ENCODE results near the gene ARL10. TPM values are rescaled to one million over a fixed set of nuclear protein-coding genes. Genes with fewer than 3 reads are reported as not detected.

ARL10 gene
- total RNA-seq, 1 experiment from 2014 or later, result 0.05 TPM

DNA sequence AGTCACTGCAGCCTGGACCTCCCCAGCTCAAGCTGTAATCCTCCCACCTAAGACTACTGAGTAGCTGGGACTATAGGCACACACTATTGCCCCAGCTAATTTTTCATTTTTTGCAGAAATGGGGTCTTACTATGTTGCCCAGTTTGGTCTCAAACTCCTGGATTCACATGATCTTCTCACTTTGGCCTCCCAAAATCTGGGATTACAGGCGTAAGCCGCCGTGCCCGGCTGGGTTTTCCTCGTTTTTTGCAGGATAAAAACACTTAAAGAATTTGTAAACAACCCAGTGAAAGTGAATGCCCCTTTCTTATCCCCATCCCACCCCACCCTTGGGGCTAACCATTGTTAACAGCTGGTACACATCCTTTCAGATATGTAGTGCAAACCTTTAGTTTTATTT, 43.3 kb downstream of the ARL10 start:
- Histone ChIP-seq H3K9me2 (ENCODE audit: insufficient read depth) (no peaks in the 10 kb centered on the region), H3K36me3 (ENCODE audit: control insufficient read depth in 1 of 2, insufficient read depth in 2 of 2, low read length in 2 of 2) (peaks cover 0 to 5% of the 10 kb centered on the region in 2 experiments; a peak in 3 of 4 replicates), H3K79me2 (ENCODE audit: insufficient read depth, low read length) (peaks cover 5% of the 10 kb centered on the region; the same call in 1 of the 2 replicates), H3K27ac (ENCODE audit: low read depth, low read length) (no peak overlapping the region), H4K20me1 (ENCODE audit: insufficient read depth) (no peaks in the 10 kb centered on the region), H3K9me3 (ENCODE audit: control insufficient read depth in 1 of 2, insufficient read depth in 1 of 2, low read depth in 1 of 2, low read length in 2 of 2) (no peaks in the 10 kb centered on the region), H3K4me2 (ENCODE audit: low read length) (no peak overlapping the region), H3K4me1 (ENCODE audit: control insufficient read depth in 1 of 2, insufficient read depth in 2 of 2, low read length in 2 of 2) (peaks cover 12 to 25% of the 10 kb centered on the region in 2 experiments; a peak in 3 of 4 replicates), H2AFZ (ENCODE audit: low read depth, low read length, poor library complexity, severe bottlenecking) (no peak overlapping the region), H3K9ac (ENCODE audit: low read length) (no peak overlapping the region), H3K27me3 (ENCODE audit: insufficient read depth, low read length) (no peaks in the 10 kb centered on the region), H3K4me3 (replicated peaks in 1 of 2; ENCODE audit: low read depth in 1 of 2, low read length in 2 of 2) (no peak overlapping the region)
- ChIA-PET CTCF (no interaction called here), RAD21 (ENCODE audit: low non-redundant PET in 1 of 2, low total read pairs in 2 of 2, uncharacterized antibody in 2 of 2, unreplicated experiment in 2 of 2) (interaction anchor here in 1 of 2 experiments (0.7 kb wide), 1 partner anchor 265 kb away, joined by 4 read pairs; no protein-coding TSS in a partner anchor), POLR2A (no interaction called here)
- TF ChIP-seq, protein P1, sequence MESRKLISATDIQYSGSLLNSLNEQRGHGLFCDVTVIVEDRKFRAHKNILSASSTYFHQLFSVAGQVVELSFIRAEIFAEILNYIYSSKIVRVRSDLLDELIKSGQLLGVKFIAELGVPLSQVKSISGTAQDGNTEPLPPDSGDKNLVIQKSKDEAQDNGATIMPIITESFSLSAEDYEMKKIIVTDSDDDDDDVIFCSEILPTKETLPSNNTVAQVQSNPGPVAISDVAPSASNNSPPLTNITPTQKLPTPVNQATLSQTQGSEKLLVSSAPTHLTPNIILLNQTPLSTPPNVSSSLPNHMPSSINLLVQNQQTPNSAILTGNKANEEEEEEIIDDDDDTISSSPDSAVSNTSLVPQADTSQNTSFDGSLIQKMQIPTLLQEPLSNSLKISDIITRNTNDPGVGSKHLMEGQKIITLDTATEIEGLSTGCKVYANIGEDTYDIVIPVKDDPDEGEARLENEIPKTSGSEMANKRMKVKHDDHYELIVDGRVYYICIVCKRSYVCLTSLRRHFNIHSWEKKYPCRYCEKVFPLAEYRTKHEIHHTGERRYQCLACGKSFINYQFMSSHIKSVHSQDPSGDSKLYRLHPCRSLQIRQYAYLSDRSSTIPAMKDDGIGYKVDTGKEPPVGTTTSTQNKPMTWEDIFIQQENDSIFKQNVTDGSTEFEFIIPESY (IDR thresholded peaks at IDR 0.05; ENCODE audit: extremely low read depth, insufficient replicate concordance, low read length), result no peak
- TF ChIP-seq, protein P2, sequence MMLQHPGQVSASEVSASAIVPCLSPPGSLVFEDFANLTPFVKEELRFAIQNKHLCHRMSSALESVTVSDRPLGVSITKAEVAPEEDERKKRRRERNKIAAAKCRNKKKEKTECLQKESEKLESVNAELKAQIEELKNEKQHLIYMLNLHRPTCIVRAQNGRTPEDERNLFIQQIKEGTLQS (IDR thresholded peaks at IDR 0.05), result no peak
- TF ChIP-seq, protein P3, sequence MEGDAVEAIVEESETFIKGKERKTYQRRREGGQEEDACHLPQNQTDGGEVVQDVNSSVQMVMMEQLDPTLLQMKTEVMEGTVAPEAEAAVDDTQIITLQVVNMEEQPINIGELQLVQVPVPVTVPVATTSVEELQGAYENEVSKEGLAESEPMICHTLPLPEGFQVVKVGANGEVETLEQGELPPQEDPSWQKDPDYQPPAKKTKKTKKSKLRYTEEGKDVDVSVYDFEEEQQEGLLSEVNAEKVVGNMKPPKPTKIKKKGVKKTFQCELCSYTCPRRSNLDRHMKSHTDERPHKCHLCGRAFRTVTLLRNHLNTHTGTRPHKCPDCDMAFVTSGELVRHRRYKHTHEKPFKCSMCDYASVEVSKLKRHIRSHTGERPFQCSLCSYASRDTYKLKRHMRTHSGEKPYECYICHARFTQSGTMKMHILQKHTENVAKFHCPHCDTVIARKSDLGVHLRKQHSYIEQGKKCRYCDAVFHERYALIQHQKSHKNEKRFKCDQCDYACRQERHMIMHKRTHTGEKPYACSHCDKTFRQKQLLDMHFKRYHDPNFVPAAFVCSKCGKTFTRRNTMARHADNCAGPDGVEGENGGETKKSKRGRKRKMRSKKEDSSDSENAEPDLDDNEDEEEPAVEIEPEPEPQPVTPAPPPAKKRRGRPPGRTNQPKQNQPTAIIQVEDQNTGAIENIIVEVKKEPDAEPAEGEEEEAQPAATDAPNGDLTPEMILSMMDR (IDR thresholded peaks at IDR 0.05 in 2 of 3, conservative IDR thresholded peaks at IDR 0.05 in 1 of 3; ENCODE audit: borderline replicate concordance in 1 of 3, insufficient read depth in 1 of 3, low read depth in 2 of 3, low read length in 2 of 3), result no peak
- no peak for TF ChIP-seq FOSL1 (IDR thresholded peaks at IDR 0.05; ENCODE audit: low read depth)
- no peak for TF ChIP-seq ELF1 (IDR thresholded peaks at IDR 0.05; ENCODE audit: borderline replicate concordance, low read depth)
- TF ChIP-seq CEBPB (IDR thresholded peaks at IDR 0.05; ENCODE audit: low read depth), result no peak
- no peak for TF ChIP-seq EZH2 (IDR thresholded peaks at IDR 0.05)
- DNase-seq (ENCODE audit: low read depth, low spot score), result no peak
- BruUV-seq (replicated peaks), result no TSS peak
- ATAC-seq, result no peak
- intact Hi-C loops (cut with micrococcal nuclease), result no loop called here
